GM19452 (cell line): ENCODE results near the gene CEP43.

ENCODE experiments used
- ATAC-seq: cut with Tn5 transposase; IDR thresholded peaks from one replicate; pipeline ENCODE4 v1.9.1; 2021; ENCODE audit not compliant: unreplicated experiment

CEP43 gene, protein sequence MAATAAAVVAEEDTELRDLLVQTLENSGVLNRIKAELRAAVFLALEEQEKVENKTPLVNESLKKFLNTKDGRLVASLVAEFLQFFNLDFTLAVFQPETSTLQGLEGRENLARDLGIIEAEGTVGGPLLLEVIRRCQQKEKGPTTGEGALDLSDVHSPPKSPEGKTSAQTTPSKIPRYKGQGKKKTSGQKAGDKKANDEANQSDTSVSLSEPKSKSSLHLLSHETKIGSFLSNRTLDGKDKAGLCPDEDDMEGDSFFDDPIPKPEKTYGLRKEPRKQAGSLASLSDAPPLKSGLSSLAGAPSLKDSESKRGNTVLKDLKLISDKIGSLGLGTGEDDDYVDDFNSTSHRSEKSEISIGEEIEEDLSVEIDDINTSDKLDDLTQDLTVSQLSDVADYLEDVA

DNA sequence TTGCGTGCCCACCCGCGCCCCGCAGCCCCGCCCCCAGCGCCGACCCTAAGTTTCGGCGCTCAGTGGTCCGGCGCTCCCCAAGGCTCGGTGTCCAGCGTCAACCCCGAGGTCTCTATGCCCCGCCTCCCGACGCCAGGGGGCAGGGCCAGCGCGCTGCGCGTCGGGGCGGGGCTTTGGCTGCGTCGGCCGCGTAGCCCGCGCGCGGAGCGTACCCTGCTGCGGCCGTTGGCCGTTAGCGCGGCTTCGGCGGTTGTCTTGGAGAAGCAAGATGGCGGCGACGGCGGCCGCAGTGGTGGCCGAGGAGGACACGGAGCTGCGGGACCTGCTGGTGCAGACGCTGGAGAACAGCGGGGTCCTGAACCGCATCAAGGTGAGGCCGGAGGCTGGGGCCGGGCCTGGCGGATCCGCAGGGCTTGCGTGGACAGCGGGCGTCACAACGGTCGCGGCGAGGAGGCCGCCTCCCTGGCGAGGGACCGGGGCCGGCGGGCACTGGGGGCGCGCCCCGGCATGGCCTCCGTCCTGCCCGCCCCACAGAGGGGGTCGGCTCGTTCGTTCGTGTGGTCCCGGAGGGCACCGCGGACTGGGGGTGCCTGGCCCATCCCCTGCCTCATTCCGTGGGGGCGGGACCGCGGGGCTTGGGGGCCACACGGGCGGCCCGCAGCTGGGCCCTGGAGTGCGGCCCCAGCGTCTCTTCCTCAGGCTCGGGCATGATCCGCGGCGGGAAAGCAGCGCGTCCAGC, at the start of gene CEP43:
CEP43 (plus strand) TSS at position 253 of the 739 bp plus-strand sequence; CDS start at position 269, 16 bp downstream.
- ATAC-seq: peak; percentile 90

DNA sequence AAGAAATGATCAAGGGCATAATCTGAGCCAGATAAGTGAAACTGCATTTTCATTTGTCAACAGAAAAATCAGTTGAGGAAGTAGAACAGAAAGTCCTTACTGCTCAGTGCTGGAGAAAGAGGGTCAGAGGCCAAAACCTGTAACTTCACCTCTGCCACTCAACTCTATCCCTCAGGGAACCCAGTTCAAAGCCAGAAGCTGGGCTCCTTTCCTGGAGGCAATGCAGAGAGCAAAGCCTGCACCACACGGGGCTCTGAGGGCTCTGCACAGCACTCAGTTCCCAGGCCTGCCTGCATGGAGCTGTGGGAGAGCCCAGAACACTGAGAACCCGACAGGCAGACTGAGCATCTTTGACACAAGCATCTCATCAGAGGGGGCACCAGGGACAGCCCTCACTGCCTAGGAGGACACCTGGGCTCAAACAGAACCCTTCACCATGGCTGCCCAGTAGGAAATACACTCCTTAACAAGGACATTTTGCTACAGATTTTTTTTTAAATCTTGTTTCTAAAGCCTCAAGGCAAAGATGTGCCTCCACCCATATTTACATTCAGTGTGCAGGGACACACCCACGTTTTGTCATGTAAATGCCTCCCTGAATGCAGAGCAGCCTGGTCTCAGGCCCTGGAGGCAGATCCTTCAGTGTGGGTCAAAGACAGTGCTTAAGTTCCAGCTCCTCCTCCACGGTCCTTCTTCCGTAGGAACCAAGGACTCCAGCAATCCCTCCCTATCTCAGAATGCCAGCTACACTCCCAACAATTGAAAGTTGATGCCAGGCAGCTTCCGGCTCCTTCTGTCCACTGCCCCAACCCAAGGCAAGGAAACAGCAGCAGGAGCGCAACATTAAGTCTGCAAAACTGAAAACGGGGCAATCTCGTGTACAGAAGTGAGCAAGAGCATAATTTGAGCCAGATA, 49.4 kb upstream of the CEP43 start:
- no peak for ATAC-seq

DNA sequence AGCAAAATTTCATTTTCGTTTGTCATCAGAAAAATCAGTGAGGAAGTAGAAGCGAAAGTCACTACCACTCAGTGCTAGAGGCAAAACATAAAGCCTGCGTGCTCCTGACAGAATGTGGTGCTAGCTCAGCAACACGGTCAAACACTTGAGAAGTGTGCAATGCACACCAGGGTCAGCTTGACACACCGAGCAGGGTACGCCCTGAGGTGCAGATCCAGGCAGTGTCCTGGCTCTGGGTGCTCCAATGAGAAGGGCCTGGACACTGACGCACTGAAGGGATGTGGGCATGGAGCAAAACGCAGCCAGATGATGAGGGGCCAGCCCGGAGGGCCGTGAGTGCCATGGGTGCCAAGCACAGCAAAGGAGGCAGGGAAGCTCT, 48.8 kb upstream of the CEP43 start:
- peak; percentile 37 for ATAC-seq

DNA sequence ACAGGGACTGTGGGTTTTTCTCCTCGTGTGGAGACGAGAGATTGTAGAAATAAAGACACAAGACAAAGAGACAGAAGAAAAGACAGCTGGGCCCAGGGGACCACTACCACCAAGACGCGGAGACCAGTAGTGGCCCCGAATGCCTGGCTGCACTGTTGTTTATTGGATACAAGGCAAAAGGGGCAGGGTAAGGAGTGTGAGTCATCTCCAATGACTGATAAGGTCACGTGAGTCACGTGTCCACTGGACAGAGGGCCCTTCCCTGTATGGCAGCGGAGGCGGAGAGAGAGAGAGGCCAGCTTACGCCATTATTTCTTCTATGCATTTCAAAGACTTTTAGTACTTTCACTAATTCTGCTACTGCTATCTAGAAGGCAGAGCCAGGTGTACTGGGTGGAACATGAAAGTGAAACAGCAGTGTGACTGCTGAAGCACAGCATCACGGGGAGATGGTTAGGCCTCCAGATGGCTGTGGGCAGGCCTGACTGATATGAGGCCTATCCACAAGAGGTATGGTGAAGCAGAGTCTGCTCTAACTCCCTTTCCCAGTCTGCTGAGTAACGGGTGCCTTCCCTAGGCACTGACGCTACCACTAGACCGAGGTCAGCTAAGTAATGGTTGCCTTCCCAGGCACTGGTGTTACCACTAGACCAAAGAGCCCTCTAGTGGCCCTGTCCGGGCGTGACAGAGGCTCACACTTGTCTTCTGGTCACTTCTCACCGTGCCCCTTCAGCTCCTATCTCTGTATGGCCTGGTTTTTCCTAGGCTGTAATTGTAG, 48.1 kb upstream of the CEP43 start:
- peak; percentile 92 for ATAC-seq

DNA sequence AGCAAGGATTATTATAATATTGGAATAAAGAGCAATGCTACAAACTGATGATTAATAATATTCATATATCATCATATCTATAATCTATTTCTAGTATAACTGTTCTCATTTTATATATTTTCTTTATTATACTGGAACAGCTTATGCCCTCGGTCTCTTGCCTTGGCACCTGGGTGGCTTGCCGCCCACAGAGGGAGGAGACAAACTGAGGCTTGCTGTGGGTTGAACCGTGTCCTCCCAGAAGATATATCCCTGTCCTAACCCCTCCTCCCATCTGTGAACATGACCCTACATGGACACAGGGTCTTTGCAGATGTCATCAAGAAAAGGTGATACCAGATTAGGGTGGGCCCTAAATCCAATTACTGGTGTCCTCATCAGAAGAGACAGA, 47.5 kb upstream of the CEP43 start:
- ATAC-seq: no peak

DNA sequence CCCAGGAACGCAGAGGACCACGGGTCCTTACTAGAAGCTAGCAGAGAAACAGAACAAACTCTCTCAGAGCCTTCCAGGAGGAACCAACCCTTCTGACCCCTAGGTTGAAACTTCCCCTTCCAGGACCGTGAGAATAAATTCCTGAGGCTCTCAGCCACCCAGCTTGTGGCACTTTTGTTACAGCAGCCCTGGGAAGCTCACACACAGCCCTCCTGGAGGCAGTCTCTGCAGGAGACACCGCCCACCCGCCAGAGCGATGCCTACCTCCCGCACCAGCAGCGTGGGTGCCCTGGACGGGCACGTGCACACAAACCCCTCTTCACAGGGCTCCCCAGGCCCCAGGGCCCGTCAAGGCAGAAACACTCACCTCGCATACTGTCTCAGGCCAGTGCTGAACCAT, 47.1 kb upstream of the CEP43 start:
- ATAC-seq: no peak

DNA sequence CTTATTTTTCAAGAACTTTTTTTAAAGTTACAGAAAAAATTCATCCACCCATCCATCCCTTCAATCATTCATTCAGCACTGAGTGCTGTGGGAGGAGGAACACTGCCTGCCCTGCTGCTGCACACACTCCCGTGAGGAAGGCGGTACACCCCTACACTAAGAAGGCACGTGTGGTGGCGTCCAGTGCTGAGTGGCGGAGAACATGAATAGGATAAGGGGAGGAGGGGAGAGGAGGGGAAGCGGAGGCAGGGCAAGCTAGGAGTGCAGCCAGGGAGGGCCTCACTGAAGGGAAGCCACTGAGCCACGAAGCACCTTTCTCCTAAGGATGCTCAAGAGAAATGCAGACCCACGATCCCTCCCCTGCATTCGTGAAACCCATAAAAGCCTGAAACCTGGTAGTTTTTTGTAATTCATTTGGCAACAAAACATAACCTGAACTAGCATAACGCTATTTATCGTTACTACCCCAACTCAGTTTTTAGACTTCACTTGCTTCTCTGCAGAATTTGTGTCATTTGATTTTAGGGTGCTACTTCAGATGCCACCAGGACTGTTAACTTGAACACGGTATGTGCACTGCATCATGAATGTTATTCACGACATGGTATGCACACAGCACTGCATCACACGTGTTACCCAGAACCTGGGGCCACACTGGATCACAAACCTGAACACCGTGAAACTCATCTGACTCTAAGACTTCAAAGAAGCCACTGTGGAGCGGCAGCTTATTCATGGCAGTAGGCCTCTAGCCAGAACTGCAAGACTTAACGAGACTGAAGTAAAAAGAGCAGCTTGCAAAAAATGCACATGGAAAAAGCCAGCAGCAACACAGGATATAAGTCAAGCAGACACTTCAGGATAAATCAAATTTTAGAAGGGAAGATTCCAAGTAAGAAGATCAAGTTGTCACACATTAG, 46.4 kb upstream of the CEP43 start:
- no peak for ATAC-seq

DNA sequence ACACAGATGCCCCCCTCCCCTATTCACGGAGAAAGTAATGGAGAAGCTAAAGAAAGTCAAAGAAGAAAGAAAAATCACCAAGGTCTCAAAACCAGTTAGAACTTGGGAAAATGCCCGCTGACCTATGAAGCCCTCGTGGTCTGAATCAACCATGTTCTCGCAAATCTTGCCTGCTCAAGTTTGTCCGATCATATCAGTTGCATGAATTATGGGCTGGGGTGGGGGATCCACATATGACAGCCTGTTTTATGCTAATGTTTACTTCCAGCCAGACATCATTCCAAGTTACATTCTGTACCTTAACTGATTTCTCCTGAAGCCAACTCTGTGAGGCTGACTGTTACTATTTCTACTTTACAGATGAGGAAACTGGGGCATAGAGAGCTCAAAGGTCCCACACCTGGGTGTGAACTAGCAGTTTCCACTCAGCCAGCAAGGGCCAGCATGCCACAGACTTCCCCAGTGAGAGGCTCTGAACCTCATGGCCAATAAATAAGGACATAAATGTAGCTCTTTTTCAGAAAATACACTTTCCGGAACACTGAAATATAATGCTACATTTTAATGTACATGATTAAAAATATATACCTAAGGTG, 45.0 kb upstream of the CEP43 start:
- ATAC-seq: no peak

DNA sequence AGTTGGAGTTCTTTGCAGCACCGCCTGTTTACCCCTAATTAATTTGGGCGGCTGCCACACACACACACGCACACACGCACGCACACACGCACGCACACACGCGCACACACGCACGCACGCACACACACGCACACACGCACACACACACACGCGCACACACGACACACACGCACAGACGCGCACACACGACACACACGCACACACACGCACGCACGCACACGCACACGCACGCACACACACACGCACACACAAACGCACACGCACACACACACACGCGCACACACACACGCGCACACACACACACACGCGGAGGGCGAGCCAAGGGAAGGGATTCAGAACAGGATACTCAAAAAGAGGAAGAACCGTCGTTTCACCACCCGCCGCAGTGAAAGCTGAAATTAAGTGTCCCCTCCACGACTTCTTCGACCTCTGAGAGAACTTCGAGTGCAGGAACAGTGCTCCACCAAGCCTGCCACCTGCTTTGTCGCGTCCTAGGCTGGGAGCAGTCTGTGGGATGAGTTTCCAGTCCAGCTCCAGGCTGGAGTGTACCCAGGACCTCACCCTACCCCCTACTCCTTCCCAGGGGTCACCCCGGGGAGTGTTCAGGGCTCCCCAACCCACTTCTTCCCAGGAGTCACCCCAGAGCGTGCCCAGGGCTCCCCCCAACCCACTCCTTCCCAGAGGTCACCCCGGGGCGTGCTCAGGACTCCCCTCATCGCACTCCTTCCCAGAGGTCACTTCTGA, 43.9 kb upstream of the CEP43 start:
- no peak for ATAC-seq

DNA sequence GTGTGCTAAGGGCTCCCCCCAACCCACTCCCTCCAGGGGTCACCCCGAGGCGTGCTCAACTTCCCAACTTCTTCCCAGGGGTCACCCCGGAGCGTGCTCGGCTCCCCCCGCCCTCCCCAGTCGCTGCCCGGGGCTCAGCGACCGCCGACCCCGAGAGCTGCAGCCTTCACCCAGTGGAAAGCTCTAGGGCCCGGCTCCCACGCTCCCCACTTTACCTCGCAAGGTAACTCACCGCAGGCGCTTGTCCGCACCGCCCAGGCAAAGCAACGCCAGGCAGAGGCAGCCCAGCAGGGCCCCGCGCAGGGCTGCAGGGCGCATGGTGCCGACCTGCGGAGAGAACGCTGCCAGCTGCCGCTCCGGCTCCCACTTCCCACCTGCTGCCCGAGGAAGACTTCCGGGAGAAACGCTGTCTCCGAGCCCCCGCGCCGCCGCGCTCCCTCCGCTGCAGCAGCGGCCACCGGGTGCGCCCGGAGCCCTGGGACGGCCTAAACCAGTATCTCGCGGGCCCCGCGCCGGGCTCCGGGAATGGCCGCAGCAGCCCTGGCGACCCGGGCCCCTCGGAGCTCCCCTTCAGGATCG, 43.2 kb upstream of the CEP43 start:
- ATAC-seq: peak; percentile 2

DNA sequence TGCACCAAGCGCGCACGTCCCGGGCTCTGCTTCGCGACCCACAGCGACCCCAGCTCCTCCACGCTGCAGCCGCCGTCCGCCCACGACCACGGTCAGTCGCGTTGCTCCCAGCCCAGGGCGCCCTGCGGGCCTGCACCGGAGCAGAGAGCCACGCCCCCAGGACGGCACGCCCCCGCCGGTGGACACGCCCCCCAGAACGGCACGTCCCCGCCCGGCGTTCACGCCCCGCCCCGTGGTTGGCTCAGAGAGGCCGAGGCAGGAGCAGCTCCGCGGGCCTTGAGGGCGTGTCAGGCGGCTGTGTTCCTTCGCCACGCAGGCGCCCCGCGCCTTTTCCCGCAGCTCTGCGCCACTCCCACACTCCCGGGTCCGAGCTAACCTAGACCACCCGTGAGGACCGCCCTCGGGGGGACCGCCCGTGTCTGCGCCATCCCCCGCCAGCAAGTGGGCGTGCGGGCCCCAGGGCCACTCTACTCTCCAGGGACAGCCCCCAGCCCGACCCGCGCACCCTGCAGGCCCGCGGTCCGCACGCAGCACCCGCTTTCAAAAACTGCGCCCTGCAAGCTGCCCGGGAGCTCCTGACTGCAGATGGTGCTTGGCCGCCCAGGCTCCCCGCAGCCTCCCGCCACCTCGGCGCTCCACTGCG, 42.6 kb upstream of the CEP43 start, which contains the start of gene RNASET2:
RNASET2 (minus strand) TSS at position 107 of the 643 bp plus-strand sequence. CDS start 368 bp downstream, outside the sequence.
- peak; percentile 53 for ATAC-seq

DNA sequence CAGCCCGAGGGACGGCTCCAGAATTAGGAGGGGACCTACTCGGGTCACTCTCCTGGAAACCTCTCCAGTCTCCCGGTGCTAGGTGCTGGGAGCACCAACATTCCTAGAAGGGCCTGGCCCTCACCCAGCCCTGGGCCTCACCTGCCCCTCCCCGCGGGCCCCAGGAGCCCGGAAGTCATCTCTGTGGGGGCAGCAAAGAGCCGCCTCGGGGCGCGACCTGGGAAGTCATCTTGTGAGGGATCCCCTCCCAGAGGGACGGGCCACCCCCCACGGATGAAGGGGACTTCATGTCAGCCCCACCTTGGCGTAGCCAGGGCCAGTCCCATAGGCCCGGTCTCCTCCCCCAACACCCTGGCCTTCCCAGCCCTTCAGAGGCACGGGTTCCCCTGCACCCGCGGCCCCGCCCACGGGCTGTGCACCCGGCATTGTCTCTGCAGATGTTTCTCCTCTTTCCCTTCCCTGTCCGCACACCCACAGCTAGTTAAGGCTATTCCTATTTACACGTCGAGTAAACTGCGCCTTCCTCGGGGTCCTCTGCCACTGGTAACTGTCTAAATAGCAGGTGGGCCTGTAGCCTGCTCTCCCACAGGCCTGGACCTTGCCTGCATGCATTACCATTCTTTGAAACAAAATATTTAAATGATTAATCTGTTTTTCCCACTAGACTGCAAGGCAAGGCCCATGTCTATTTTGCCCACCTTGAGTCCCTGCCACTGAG, 42.0 kb upstream of the CEP43 start:
- peak; percentile 42 for ATAC-seq

DNA sequence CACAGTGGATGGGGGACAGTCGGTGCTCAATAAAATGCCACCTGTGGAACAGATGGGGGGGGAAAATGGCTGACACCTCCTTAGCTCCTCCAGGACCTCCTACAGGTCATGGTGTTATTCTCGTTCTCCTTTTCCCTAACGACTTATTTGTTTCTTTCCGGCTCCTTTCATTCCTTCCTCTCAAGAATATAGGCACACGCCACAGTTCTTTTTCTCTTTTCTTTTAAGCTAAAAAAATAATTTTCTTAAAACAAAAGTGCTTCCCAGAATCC, 41.5 kb upstream of the CEP43 start:
- no peak for ATAC-seq

DNA sequence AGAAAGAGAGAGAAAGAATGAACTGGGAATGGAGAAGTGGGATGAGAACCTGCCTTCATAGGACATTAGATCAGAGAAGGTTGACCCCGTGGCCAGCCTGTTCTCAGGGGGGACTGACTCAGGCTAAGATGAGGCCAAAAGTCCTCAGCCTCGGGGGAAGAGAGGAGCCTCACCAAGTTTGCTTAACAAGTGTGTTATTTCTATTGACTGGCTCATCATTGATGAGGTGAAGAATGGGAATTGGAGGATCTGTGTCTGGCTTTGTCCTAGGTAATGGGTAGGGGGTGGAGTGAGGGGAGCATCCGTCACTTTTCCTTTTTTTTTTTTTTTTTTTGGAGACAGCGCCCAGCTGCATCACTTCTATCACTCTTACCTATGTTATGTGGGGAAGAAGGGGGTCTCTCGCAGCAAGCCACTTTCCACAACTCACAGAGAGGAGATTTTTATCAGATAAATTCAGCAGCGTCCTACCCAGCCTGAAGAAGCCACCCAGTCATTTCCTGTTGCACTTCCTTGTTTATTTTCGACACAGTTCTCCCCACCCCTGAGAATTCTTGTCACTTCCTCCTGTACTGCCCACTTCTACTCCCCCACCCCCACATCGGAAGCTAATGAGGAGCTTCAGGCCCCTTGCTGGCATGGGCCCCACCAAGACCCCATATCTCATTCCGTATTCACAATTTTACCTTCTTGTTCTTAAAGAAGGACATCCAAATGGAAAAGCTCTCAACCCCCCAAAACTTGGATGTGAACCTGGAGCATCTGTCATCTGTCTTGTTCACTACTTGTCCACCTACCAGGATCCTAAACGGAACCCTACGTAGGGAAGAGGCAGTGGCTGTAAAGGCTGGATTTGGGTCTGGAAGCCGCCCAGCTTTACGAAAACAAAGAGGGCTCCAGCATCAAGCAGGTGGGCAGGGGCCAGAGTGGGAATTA, 40.0 kb upstream of the CEP43 start:
- ATAC-seq: peak; percentile 18

DNA sequence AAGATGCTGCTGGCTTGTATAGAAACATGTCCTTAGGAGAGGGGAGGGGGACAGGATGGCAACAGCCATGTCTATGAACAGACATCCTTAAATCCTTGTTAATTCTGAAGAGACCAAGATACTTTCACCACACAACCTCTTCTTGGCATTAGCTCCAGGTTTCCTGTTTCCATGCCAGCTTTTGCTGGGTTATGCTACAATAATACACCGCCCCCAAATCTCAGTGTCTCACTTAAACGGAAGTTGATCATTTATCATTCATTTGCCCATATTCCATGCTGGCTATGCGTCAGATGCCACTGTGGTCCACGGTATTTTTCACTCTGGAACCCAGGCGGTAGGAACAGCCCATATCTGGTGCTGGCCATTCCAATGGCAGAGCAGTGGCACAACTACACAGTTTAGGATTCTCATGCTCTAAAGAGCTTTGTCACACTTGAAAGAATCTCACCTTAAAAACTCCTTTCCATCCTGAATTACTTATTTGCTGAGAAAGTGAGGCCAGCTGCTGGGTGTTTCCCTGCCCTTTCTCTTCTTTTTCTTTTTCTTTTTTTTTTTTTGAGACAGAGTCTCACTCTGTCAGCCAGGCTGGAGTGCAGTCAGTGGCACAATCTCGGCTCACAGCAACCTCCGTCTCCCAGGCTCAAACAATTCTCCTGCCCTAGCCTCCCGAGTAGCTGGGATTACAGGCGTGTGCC, 39.1 kb upstream of the CEP43 start:
- no peak for ATAC-seq
